Measurements from ENCODE around the gene ADTRP. TPM values are rescaled to one million over a fixed set of nuclear protein-coding genes. Genes with fewer than 3 reads are reported as not detected.
A peak's percentile ranks its signal among the peaks of the same experiment; 100 is the strongest.

Gene ADTRP
- total and polyA plus RNA-seq, 2 experiments from 2014 or later: not detected

DNA sequence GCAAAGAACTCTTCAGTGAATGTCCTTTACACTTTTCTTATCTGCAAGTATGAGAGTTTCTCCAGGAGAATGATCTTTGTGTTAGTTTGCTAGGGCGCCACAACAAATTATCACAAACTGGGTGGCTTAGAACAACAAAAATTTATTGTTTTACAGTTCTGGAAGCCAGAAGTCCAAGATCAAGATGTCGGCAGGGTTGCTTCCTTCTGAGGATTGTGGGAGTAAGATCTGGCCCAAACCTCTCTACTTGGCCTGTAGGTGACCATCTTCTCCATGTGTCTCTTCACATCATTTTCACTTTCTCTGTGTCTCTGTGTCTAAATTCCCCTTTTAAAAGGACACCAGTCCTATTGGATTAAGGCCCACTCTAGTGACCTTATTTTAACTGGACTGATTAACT is 103.0 kb downstream of the ADTRP start:
- Histone ChIP-seq H3K4me1 (ENCODE audit: low read depth) (no peaks in the 10 kb centered on the region), H3K4me3 (no peak overlapping the region), H3K9me3 (ENCODE audit: low read depth) (no peaks in the 10 kb centered on the region), H3K27ac (no peak overlapping the region), H3K27me3 (no peaks in the 10 kb centered on the region), H3K36me3 (no peaks in the 10 kb centered on the region)
- TF ChIP-seq, protein P1, sequence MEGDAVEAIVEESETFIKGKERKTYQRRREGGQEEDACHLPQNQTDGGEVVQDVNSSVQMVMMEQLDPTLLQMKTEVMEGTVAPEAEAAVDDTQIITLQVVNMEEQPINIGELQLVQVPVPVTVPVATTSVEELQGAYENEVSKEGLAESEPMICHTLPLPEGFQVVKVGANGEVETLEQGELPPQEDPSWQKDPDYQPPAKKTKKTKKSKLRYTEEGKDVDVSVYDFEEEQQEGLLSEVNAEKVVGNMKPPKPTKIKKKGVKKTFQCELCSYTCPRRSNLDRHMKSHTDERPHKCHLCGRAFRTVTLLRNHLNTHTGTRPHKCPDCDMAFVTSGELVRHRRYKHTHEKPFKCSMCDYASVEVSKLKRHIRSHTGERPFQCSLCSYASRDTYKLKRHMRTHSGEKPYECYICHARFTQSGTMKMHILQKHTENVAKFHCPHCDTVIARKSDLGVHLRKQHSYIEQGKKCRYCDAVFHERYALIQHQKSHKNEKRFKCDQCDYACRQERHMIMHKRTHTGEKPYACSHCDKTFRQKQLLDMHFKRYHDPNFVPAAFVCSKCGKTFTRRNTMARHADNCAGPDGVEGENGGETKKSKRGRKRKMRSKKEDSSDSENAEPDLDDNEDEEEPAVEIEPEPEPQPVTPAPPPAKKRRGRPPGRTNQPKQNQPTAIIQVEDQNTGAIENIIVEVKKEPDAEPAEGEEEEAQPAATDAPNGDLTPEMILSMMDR (IDR thresholded peaks at IDR 0.05; ENCODE audit: low read depth, low read length): peak; percentile 35
- DNase-seq (ENCODE audit: low read depth in 1 of 2, low spot score in 1 of 2): peak in 1 of 2 donors; percentile 45

DNA sequence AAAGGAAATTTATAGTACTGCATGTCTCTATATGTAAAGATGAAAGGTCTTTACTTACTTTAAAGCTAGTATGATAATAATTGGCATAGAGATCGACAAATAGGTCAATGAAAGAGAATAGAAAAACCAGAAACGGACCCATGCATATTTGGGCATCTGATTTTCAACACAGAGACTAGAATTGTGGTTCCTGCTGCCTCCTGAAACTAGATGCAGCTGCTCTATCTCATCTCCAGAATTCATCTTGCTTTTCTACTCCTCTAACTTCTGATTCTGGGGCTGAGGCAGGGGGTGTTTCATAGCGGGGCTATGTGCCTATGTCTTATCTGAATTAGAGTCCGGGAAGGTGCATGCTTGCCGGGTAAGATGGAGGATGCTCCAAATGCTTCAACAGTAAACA is 105.9 kb downstream of the ADTRP start:
- Histone ChIP-seq H3K9me3 (ENCODE audit: low read depth) (no peaks in the 10 kb centered on the region), H3K27ac (no peak overlapping the region), H3K4me1 (ENCODE audit: low read depth) (no peaks in the 10 kb centered on the region), H3K36me3 (no peaks in the 10 kb centered on the region), H3K4me3 (no peak overlapping the region), H3K27me3 (no peaks in the 10 kb centered on the region)
- TF ChIP-seq, protein P1 (IDR thresholded peaks at IDR 0.05; ENCODE audit: low read depth, low read length): no peak
- DNase-seq (ENCODE audit: low read depth in 1 of 2, low spot score in 1 of 2): no peak

DNA sequence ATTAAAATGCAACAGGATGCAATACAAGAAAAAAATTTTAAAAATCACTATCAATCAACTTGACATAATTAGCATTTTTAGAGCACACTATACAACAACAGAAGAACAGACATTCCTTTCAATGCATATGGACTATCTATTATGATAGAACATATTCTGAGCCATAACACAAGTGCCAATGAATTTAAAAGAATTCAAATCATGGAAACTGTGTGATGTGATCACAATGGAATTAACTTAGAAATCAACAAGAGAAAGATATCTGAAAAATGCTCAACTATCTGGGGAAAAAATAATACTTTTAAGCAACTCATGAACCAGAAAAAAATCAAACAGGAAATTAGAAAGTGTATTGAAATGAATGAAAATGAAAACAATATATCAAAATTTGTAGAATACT is 106.3 kb downstream of the ADTRP start:
- no peak overlapping the region for H3K4me3 ChIP-seq
- no peak for DNase-seq (ENCODE audit: low read depth in 1 of 2, low spot score in 1 of 2)
- H3K36me3 ChIP-seq: no peaks in the 10 kb centered on the region
- no peak overlapping the region for H3K27ac ChIP-seq
- H3K4me1 ChIP-seq (ENCODE audit: low read depth): no peaks in the 10 kb centered on the region
- H3K9me3 ChIP-seq (ENCODE audit: low read depth): no peaks in the 10 kb centered on the region
- TF ChIP-seq, protein P1 (IDR thresholded peaks at IDR 0.05; ENCODE audit: low read depth, low read length): no peak
- H3K27me3 ChIP-seq: no peaks in the 10 kb centered on the region

DNA sequence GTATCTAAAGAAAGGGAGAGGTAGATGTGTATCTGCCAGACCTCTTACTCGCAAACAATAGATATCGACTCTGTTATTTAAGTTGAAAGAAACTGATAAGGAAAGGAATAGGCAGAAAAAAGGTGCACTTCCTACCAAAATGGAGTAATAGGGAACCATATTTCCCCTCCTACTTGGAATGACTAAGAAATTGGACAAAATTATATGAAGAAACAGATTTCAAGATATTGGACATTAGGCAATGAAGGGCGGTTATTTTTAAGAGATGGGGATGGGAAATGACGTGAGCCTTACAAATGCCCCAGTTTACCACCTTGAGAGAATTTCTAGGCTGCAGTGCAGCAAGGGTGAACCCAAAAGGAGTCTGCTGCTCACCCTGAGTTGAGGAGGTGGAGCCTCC is 108.9 kb downstream of the ADTRP start:
- H3K4me3 ChIP-seq: no peak overlapping the region

DNA sequence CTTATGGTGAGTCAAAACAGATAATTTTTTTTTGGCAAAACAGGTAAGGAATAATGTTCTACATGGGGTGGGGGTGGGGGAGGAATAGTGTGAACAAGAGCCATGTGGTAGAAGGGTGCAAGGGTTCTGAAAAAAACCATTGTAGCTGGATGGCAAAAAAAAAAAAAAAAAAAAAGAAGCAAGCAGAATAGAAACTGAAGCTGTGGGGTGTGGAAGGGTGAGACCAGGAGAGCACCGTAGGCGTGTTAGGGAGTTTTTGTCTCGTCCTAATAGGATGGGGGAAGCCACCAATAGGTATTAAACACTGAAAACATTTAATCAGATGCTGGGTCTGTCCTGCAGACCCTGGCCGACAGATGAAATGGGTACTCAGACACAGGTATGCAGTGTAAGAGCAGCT is 110.1 kb downstream of the ADTRP start:
- Histone ChIP-seq H3K4me3 (no peak overlapping the region), H3K27ac (no peak overlapping the region), H3K36me3 (no peaks in the 10 kb centered on the region), H3K4me1 (ENCODE audit: low read depth) (no peaks in the 10 kb centered on the region), H3K27me3 (no peaks in the 10 kb centered on the region), H3K9me3 (ENCODE audit: low read depth) (no peaks in the 10 kb centered on the region)
- DNase-seq (ENCODE audit: low read depth in 1 of 2, low spot score in 1 of 2): no peak
- TF ChIP-seq, protein P1 (IDR thresholded peaks at IDR 0.05; ENCODE audit: low read depth, low read length): no peak

More for the DNA sequence above, 108.9 kb downstream of the ADTRP start:
- no peaks in the 10 kb centered on the region for H3K36me3 ChIP-seq
- DNase-seq (ENCODE audit: low read depth in 1 of 2, low spot score in 1 of 2): no peak
- no peaks in the 10 kb centered on the region for H3K27me3 ChIP-seq
- H3K27ac ChIP-seq: no peak overlapping the region
- no peaks in the 10 kb centered on the region for H3K4me1 ChIP-seq (ENCODE audit: low read depth)
- H3K9me3 ChIP-seq (ENCODE audit: low read depth): no peaks in the 10 kb centered on the region
- TF ChIP-seq, protein P1 (IDR thresholded peaks at IDR 0.05; ENCODE audit: low read depth, low read length): no peak

DNA sequence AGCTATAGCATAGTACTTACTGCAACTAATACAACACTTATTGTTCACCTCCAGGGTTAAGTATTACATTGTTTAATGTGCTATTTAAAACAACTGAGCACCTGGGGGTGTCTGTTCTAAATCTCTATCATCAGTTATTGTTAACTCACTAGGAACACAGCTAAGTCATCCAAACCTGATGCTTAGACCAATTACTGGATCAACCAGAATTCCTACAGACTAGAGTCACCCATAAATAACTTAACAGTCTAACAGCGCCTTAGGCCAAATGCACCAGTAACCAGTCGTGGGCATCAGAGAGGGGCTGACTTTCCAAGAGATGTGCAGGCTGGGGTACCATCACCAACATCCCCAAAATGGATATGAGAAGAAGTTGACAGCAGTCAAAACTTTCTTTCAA is 110.7 kb downstream of the ADTRP start:
- Histone ChIP-seq H3K36me3 (no peaks in the 10 kb centered on the region), H3K4me1 (ENCODE audit: low read depth) (no peaks in the 10 kb centered on the region), H3K4me3 (no peak overlapping the region), H3K9me3 (ENCODE audit: low read depth) (no peaks in the 10 kb centered on the region), H3K27me3 (no peaks in the 10 kb centered on the region), H3K27ac (no peak overlapping the region)
- TF ChIP-seq, protein P1 (IDR thresholded peaks at IDR 0.05; ENCODE audit: low read depth, low read length): no peak
- DNase-seq (ENCODE audit: low read depth in 1 of 2, low spot score in 1 of 2): no peak
